EL (cell line): ENCODE results near the gene ASB15.

Experiments used
- DNase-seq: peaks from one replicate; pipeline ENCODE4 v3.0.0-alpha.2; 2016

ASB15 gene

GRCh38 chr7:123669485-123669884 is 67.9 kb downstream of the ASB15 start:
- DNase-seq, result no peak

- no peak for DNase-seq
Measured at GRCh38 chr7:123673137-123673732, 71.6 kb downstream of the ASB15 start.

GRCh38 chr7:123673752-123674398 is 72.3 kb downstream of the ASB15 start:
- DNase-seq, result no peak

GRCh38 chr7:123674399-123675180 is 73.0 kb downstream of the ASB15 start:
- peak; percentile 4 for DNase-seq

- DNase-seq, result peak; percentile 39
Measured at GRCh38 chr7:123675181-123675473, 73.5 kb downstream of the ASB15 start.

GRCh38 chr7:123677061-123677715 is 75.6 kb downstream of the ASB15 start:
- no peak for DNase-seq

GRCh38 chr7:123679614-123680013 is 78.0 kb downstream of the ASB15 start:
- DNase-seq, result no peak

GRCh38 chr7:123680580-123680979 is 79.0 kb downstream of the ASB15 start:
- no peak for DNase-seq

GRCh38 chr7:123681561-123681960 is 79.9 kb downstream of the ASB15 start:
- DNase-seq, result no peak

GRCh38 chr7:123682690-123683089 is 81.1 kb downstream of the ASB15 start:
- peak; percentile 68 for DNase-seq

GRCh38 chr7:123687161-123687560 is 85.5 kb downstream of the ASB15 start:
- no peak for DNase-seq

GRCh38 chr7:123687727-123688126 is 86.1 kb downstream of the ASB15 start:
- DNase-seq, result no peak
